Renal pelvis (tissue), 4 donors: Measurements from ENCODE around the gene ALDH2. TPM values are rescaled to one million over a fixed set of nuclear protein-coding genes. Genes with fewer than 3 reads are reported as not detected.
"Not testable (repeated sequence)": the region's sequence is repeated elsewhere in the genome, so short reads cannot be mapped to it uniquely, and the experiment has no call there.

ENCODE experiments used
- DNase-seq: peaks from one replicate; pipeline ENCODE4 v3.0.0-alpha.2; 2013
- polyA plus RNA-seq, 3 donors: library from polyadenylated mRNA; unstranded; fragments of 120-200 nt; gene quantifications; one replicate each; pipeline ENCODE4 v1.2.1, GENCODE V29; 2013; ENCODE audit not compliant: insufficient read length in 3 of 3

ALDH2 gene
- polyA plus RNA-seq, 3 donors: 93.8 to 117 (median 109) TPM

GRCh38 chr12:111822886-111823285, 56.2 kb downstream of the ALDH2 start:
- no peak for DNase-seq

- no peak for DNase-seq
Observed at GRCh38 chr12:111823891-111824290, 57.2 kb downstream of the ALDH2 start.

GRCh38 chr12:111824312-111824711, 57.6 kb downstream of the ALDH2 start:
- not testable (repeated sequence) for DNase-seq

DNA sequence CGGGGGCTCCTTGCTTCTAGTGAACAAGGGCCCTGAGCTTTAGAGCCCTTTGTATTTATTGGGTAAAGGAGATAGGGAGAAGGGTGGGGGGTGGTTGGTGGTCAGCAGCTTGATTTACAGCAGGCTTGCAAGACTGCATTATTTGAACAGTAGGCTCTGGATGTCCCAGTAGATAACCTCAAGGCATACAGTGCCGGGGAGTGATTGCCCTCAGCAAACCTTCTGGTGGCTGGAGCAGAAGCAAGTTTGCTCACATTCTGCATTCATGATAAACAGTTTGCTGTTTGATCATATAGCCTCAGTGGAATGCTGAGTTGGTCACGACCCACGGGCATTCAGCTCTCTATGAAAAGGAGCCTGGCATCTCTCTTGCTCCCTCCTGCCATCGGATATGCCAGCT, 58.8 kb downstream of the ALDH2 start:
- DNase-seq: no peak

DNA sequence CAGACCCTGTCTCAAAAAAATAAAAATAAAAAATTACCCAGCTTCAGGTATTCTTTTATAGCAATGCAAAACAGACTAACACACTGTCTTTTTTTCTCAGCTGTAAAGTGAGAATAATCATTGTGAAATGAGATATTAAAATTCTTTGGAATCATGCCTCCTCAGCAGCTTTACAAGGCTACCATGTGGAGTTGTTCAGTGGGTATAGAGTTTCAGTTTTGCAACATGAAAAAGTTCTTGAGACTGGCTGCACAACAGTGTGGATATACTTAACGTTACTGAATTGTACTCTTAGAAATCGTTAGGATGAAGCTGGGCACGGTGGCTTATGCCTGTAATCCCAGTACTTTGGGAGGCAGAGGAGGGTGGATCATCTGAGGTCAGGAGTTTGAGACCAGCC, 59.6 kb downstream of the ALDH2 start:
- DNase-seq: no peak

DNA sequence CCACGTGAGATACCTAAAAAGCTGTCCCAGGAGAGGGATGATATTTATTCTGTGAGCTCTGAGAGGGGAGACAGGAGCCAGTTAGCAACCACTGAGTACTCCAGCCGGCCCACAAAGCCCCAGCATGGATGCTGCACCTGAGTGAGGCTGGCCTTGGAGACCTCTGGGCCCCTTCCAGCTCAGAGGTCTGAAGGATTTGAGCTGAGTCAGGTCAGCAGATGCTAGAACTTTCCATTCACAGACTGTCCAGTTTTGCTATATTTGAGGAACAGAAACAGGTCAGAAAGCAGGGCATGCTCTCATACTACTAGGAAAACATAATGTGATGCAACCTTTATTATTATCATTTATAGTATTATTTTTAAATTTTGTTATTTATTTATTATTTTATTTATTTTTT, 60.3 kb downstream of the ALDH2 start:
- no peak for DNase-seq

- no peak for DNase-seq
Observed at GRCh38 chr12:111827907-111828306, 61.2 kb downstream of the ALDH2 start.

DNA sequence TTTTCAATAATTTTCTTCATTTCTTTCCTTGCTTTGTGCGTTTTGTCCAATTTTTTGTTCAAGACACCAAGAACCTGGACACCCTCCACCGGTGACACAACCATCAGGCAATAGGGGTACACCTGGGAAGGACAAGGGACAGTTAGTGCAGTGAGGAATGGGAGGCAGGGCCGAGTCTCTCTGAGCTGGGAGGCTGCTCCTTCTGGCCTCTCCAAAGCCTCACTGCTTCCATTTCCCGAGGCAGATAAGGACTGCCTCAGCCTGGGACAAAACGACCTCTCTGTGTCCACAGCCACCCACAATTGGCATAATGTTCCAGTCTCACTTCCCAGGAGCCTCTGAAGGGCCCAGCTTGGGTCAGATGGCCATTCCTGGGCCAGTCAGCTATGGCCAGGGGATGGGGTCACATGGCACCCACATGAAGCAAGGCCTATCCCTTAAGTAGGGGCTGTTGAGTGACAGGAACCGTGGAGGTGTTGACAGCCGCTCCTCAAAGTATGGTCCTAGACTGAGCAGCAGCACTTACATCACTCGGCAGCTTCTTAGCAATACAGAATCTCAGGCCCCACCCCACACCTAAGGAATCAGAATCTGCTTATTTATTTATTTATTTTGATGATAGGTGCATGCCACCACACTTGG, 61.7 kb downstream of the ALDH2 start:
- no peak for DNase-seq

DNA sequence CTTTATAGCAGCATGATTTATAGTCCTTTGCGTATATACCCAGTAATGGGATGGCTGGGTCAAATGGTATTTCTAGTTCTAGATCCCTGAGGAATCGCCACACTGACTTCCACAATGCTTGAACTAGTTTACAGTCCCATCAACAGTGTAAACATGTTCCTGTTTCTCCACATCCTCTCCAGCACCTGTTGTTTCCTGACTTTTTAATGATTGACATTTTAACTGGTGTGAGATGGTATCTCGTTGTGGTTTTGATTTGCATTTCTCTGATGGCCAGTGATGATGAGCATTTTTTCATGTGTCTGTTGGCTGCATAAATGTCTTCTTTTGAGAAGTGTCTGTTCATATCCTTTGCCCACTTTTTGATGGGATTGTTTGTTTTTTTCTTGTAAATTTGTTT, 62.9 kb downstream of the ALDH2 start:
- not testable (repeated sequence) for DNase-seq

DNA sequence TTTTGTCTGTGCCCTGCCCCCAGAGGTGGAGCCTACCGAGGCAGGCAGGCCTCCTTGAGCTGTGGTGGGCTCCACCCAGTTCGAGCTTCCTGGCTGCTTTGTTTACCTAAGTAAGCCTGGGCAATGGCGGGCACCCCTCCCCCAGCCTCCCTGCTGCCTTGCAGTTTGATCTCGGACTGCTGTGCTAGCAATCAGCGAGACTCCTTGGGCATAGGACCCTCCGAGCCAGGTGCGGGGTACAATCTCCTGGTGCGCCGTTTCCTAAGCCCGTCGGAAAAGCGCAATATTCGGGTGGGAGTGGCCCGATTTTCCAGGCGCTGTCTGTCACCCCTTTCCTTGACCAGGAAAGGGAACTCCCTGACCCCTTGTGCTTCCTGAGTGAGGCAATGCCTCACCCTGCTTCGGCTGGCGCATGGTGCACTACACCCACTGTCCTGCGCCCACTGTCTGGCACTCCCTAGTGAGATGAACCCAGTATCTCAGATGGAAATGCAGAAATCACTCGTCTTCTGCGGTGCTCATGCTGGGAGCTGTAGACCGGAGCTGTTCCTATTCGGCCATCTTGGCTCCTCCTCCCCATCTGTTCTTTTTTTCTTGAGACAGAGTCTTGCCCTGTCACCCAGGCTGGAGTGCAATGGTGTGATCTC, 68.1 kb downstream of the ALDH2 start:
- DNase-seq: not testable (repeated sequence)

- not testable (repeated sequence) for DNase-seq
Observed at GRCh38 chr12:111835531-111836181, 68.9 kb downstream of the ALDH2 start.

- no peak for DNase-seq
Observed at GRCh38 chr12:111838353-111838752, 71.6 kb downstream of the ALDH2 start.

DNA sequence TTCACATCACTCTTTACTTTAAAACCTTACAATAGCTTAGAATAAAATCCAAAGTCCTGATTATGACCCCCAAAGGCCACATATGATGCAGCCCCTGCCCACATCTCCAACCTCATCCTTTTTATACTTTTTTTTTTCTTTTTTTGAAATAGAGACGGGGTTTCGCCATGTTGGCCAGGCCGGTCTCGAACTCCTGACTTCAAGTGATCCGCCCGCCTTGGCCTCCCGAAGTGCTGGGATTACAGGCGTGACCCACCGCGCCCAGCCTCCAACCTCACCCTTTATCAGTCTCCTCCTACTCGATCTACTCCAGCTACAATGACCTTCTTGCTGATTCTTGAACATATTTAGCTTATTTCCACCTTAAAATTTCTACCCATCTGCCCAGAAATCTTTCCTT, 74.1 kb downstream of the ALDH2 start:
- DNase-seq: no peak

DNA sequence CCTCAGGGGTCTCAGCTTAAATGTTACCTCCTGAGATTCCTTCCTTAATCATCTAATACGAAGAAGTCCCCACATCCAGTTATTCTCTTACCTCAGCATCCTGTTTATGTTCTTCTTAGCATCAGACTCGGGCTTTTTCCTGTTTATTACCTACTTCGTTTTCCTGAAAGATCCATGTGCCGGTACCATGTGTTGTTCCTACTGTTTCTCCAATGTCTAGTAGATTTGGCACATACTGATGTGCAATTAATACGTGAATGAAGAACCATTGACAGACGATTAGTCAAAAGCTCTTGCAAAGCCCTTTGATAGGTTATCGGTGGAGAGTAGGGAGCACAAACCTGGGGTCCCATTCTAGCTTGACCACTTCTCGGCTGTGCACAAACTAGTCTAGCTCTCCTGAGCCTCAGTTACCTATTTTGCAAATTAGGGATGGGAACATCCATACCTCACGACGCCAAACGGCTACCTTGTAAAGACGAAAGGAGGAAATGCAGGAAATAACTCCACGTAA, 74.6 kb downstream of the ALDH2 start:
- no peak for DNase-seq

- peak; percentile 94 for DNase-seq
Observed at GRCh38 chr12:111841750-111842555, 75.2 kb downstream of the ALDH2 start, which contains the start of gene MAPKAPK5. Gene MAPKAPK5, plus strand, starts transcription at chr12:111842228. Its CDS starts 506 bp downstream, at chr12:111842734.

- DNase-seq: no peak
Observed at GRCh38 chr12:111842556-111843396, 76.0 kb downstream of the ALDH2 start.

- DNase-seq: no peak
Observed at GRCh38 chr12:111846016-111846415, 79.3 kb downstream of the ALDH2 start.

GRCh38 chr12:111850526-111850925, 83.8 kb downstream of the ALDH2 start:
- no peak for DNase-seq

GRCh38 chr12:111858186-111858585, 91.5 kb downstream of the ALDH2 start:
- no peak for DNase-seq

DNA sequence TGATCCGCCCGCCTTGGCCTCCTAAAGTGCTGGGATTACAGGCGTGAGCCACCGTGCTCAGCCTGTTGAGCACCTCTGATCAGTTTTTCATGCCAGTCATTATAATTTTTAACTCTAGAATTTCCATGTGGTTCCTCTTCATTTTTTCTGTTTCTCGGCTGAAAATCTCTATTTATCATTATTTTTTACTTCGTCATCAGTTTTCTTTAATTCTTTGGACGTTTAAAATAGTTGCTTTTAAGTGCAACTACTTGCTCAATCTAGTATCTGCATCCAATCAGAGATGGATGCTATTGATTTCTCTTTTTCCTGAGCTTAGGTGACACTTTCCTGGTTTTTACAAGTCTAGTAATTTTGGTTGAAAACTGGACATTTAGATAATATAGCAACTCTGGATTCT, 92.0 kb downstream of the ALDH2 start:
- DNase-seq: no peak

GRCh38 chr12:111864913-111865312, 98.2 kb downstream of the ALDH2 start:
- DNase-seq: no peak
